HEK293T (cell line): ENCODE measurements around the gene DMRT3.

Experiments
- CTCF ChIA-PET: fragments of 350-600 bp; formaldehyde crosslinking; extraction: SDS; loops from one replicate; lab custom pipeline; 2021; ENCODE audit warnings: antibody characterized with exemption, inconsistent platforms; lab: Yijun Ruan, JAX
- POLR2A ChIA-PET: fragments of 350-600 bp; formaldehyde crosslinking; extraction: SDS; loops from one replicate; lab custom pipeline; 2020; ENCODE audit warnings: antibody characterized with exemption, inconsistent platforms; lab: Yijun Ruan, JAX
- DNase-seq: peaks from one replicate; pipeline ENCODE4 v3.0.0; 2012; ENCODE audit warnings: mixed read lengths; ENCODE audit errors: extremely low spot score
- ARNT ChIP-seq: fragments of 450-650 bp; IDR thresholded peaks from 2 replicates; pipeline ENCODE4 v1.6.1; 2017; ENCODE audit warnings: mild to moderate bottlenecking
- BHLHE40 ChIP-seq: fragments of 450-650 bp; IDR thresholded peaks from 2 replicates; pipeline ENCODE4 v1.6.1; 2016; ENCODE audit warnings: mild to moderate bottlenecking, moderate library complexity, borderline replicate concordance
- CTBP1 ChIP-seq: fragments of 450-650 bp; IDR thresholded peaks from 2 replicates; pipeline ENCODE4 v1.6.1; 2016; ENCODE audit warnings: borderline replicate concordance
- ELF4 ChIP-seq: fragments of 450-650 bp; IDR thresholded peaks from 2 replicates; pipeline ENCODE4 v1.6.1; 2017; ENCODE audit warnings: antibody characterized with exemption
- FOXA1 ChIP-seq: fragments of 450-650 bp; IDR thresholded peaks from 2 replicates; pipeline ENCODE4 v1.6.1; 2016; ENCODE audit warnings: mild to moderate bottlenecking
- FOXK2 ChIP-seq: fragments of 450-650 bp; IDR thresholded peaks from 2 replicates; pipeline ENCODE4 v1.6.1; 2016; ENCODE audit warnings: mild to moderate bottlenecking
- FOXM1 ChIP-seq: fragments of 450-650 bp; IDR thresholded peaks from 2 replicates; pipeline ENCODE4 v1.6.1; 2017; ENCODE audit warnings: mild to moderate bottlenecking, borderline replicate concordance
- HDGF ChIP-seq: fragments of 450-650 bp; IDR thresholded peaks from 2 replicates; pipeline ENCODE4 v1.6.1; 2017; ENCODE audit warnings: antibody characterized with exemption, borderline replicate concordance
- L3MBTL2 ChIP-seq: fragments of 450-650 bp; conservative IDR thresholded peaks from 2 replicates; pipeline ENCODE4 v1.6.1; 2016; ENCODE audit warnings: mild to moderate bottlenecking
- LEF1 ChIP-seq: fragments of 450-650 bp; IDR thresholded peaks from 2 replicates; pipeline ENCODE4 v1.6.1; 2017; ENCODE audit warnings: mild to moderate bottlenecking, borderline replicate concordance
- NFRKB ChIP-seq: fragments of 450-650 bp; IDR thresholded peaks from 2 replicates; pipeline ENCODE4 v1.6.1; 2016; ENCODE audit warnings: mild to moderate bottlenecking, moderate library complexity
- PKNOX1 ChIP-seq: fragments of 450-650 bp; IDR thresholded peaks from 2 replicates; pipeline ENCODE4 v1.6.1; 2016
- SP1 ChIP-seq: fragments of 450-650 bp; IDR thresholded peaks from 2 replicates; pipeline ENCODE4 v1.6.1; 2017
- SUZ12 ChIP-seq: fragments of 450-650 bp; IDR thresholded peaks from 2 replicates; pipeline ENCODE4 v1.6.1; 2016; ENCODE audit warnings: mild to moderate bottlenecking
- TARDBP ChIP-seq: fragments of 450-650 bp; IDR thresholded peaks from 2 replicates; pipeline ENCODE4 v1.6.1; 2016
- ZNF384 ChIP-seq: fragments of 450-650 bp; IDR thresholded peaks from 2 replicates; pipeline ENCODE4 v1.6.1; 2016

Gene DMRT3

GRCh38 chr9:962023-962422, 14.4 kb upstream of the DMRT3 start:
- no peak for TF ChIP-seq SP1
- no peak for TF ChIP-seq PKNOX1
- no peak for TF ChIP-seq ELF4
- CTCF ChIA-PET: no interaction called here
- POLR2A ChIA-PET: no interaction called here

GRCh38 chr9:965497-965896, 11.0 kb upstream of the DMRT3 start:
- DNase-seq: no peak
- ChIA-PET POLR2A (interaction anchor here (0.9 kb wide), 1 partner anchor 11 kb away, joined by 3 read pairs; the partner anchor contains the start of gene DMRT3), CTCF (interaction anchor here (1.1 kb wide), 1 partner anchor 62 kb away, joined by 4 read pairs; no protein-coding TSS in a partner anchor)
- TF ChIP-seq FOXA1 (no peak), TARDBP (no peak), SP1 (no peak), NFRKB (no peak), L3MBTL2 (no peak), LEF1 (no peak), CTBP1 (no peak), ARNT (no peak), ELF4 (no peak), ZNF384 (no peak), FOXM1 (no peak), SUZ12 (no peak), PKNOX1 (no peak), HDGF (no peak)

More at GRCh38 chr9:962023-962422, 14.4 kb upstream of the DMRT3 start:
- DNase-seq: no peak

GRCh38 chr9:966870-967269, 9.6 kb upstream of the DMRT3 start:
- ChIA-PET POLR2A (interaction anchor here (0.9 kb wide), 1 partner anchor 10 kb away, joined by 5 read pairs; the partner anchor contains the start of gene DMRT3), CTCF (interaction anchor here (1.1 kb wide), 1 partner anchor 64 kb away, joined by 4 read pairs; no protein-coding TSS in a partner anchor)
- no peak for DNase-seq
- TF ChIP-seq SP1 (no peak), BHLHE40 (no peak), HDGF (no peak), CTBP1 (no peak), FOXA1 (no peak), PKNOX1 (no peak), FOXM1 (no peak), FOXK2 (no peak), SUZ12 (no peak), TARDBP (no peak), LEF1 (no peak)

- POLR2A ChIA-PET: interaction anchor here (0.6 to 0.9 kb wide), 2 partner anchors 9 to 68 kb away, joined by 3 to 5 read pairs; partner anchors contain the start of gene DMRT3
- DNase-seq: peak; percentile 15
- TF ChIP-seq PKNOX1: 0 out of 2 replicates have a peak, but pooled peaks have one; percentile 16
- no peak for TF ChIP-seq FOXA1
- no peak for TF ChIP-seq CTBP1
- TF ChIP-seq HDGF: no peak
- TF ChIP-seq SP1: no peak
- no peak for TF ChIP-seq LEF1
- TF ChIP-seq BHLHE40: no peak
- TF ChIP-seq L3MBTL2: no peak
- CTCF ChIA-PET: no interaction called here
Measured at GRCh38 chr9:967436-967835, 9.0 kb upstream of the DMRT3 start.

GRCh38 chr9:967903-968641, 8.4 kb upstream of the DMRT3 start:
- DNase-seq: peak; percentile 35
- POLR2A ChIA-PET: interaction anchor here (0.6 to 0.9 kb wide), 2 partner anchors 9 to 69 kb away, joined by 3 to 5 read pairs; partner anchors contain the start of gene DMRT3

GRCh38 chr9:969310-970150, 6.9 kb upstream of the DMRT3 start:
- DNase-seq: peak; percentile 26
- POLR2A ChIA-PET: no interaction called here
- CTCF ChIA-PET: no interaction called here
- TF ChIP-seq ZNF384: no peak
- TF ChIP-seq PKNOX1: peak; percentile 63
- TF ChIP-seq SUZ12: no peak
- no peak for TF ChIP-seq FOXM1
- no peak for TF ChIP-seq L3MBTL2
- no peak for TF ChIP-seq ARNT
- TF ChIP-seq ELF4: no peak

More at GRCh38 chr9:967903-968641, 8.4 kb upstream of the DMRT3 start:
- no peak for TF ChIP-seq CTBP1
- no peak for TF ChIP-seq FOXM1
- CTCF ChIA-PET: no interaction called here
